HepG2 (cell line): ENCODE results near the gene TRIM67. TPM values are rescaled to one million over a fixed set of nuclear protein-coding genes. Genes with fewer than 3 reads are reported as not detected.

Source experiments
- ATAC-seq: fragments of 200-7000 bp; cut with Tn5 transposase; 3 replicates; pipeline ENCODE4 v1.9.1; 2020; ENCODE audit warnings: mild to moderate bottlenecking, moderate library complexity
- BruUV-seq: library from RNA; stranded (reverse); fragments of 400-500 nt; replicated peaks from 2 replicates; lab custom pipeline; 2021; lab: Mats Ljungman, UMichigan
- CTCF ChIA-PET: fragments of 300-600 bp; formaldehyde crosslinking; extraction: SDS; loops from one replicate; lab custom pipeline; 2021; ENCODE audit warnings: low total read pairs, inconsistent platforms, low intra/inter-chr PET ratio; lab: Yijun Ruan, JAX
- POLR2A ChIA-PET: fragments of 350-600 bp; sonication (Branson Sonifier 250); formaldehyde crosslinking; loops from one replicate; lab custom pipeline; 2020; ENCODE audit warnings: antibody characterized with exemption, inconsistent platforms; lab: Yijun Ruan, JAX
- DNase-seq: peaks from one replicate; pipeline ENCODE4 v3.0.0-alpha.2; 2015; ENCODE audit warnings: low spot score
- FAIRE-seq: peaks from 3 replicates; lab custom pipeline; 2011; peaks lifted over from hg19 to GRCh38; lab: Jason Lieb, UNC
- H2AFZ ChIP-seq: one replicate; pipeline ENCODE4 v1.6.1; 2011; ENCODE audit warnings: low read length, inconsistent platforms
- H3K27ac ChIP-seq: fragments of 300-600 bp; 3 replicates; pipeline ENCODE4 v1.8.0; 2011; ENCODE audit warnings: mixed run types, mild to moderate bottlenecking, mixed read lengths, low read length, inconsistent platforms; ENCODE audit not compliant: insufficient read depth; ENCODE audit errors: extremely low read length
- H3K27me3 ChIP-seq, 2 experiments: fragments of 200-600 bp in 1 of 2; 2 replicates in 1 of 2; 3 replicates in 1 of 2; pipeline versions ENCODE4 v1.6.0 to v1.8.0; 2011; ENCODE audit warnings: low read length in 2 of 2, mild to moderate bottlenecking in 2 of 2, moderate library complexity in 2 of 2, inconsistent platforms in 1 of 2; ENCODE audit not compliant: insufficient read depth in 2 of 2, control insufficient read depth in 1 of 2
- H3K36me3 ChIP-seq, 2 experiments: fragments of 200-600 bp in 1 of 2; replicated peaks in 1 of 2; 2 replicates in 1 of 2; 3 replicates in 1 of 2; pipeline versions ENCODE4 v1.5.1 to v1.8.0; 2011; ENCODE audit warnings: low read length in 2 of 2, inconsistent platforms in 1 of 2; ENCODE audit not compliant: insufficient read depth in 2 of 2, control insufficient read depth in 1 of 2
- H3K4me1 ChIP-seq: 2 replicates; pipeline ENCODE4 v1.5.1; 2012; ENCODE audit warnings: low read length, inconsistent platforms; ENCODE audit not compliant: insufficient read depth
- H3K4me2 ChIP-seq: 2 replicates; pipeline ENCODE4 v1.6.0; 2011; ENCODE audit warnings: low read depth, low read length, inconsistent platforms
- H3K4me3 ChIP-seq, 3 experiments: fragments of 200-600 bp in 1 of 3; sonication (generic), shearing (Covaris generic) in 1 of 3; replicated peaks in 1 of 3; 2 replicates each; pipeline ENCODE4 v1.5.1; 2011 to 2016; ENCODE audit warnings: low read length in 3 of 3, inconsistent platforms in 2 of 3, low read depth in 2 of 3, mild to moderate bottlenecking in 2 of 3, control low read depth in 1 of 3, mixed read lengths in 1 of 3; ENCODE audit not compliant: insufficient read depth in 1 of 3
- H3K79me2 ChIP-seq: one replicate; pipeline ENCODE4 v1.6.1; 2011; ENCODE audit warnings: low read length, inconsistent platforms; ENCODE audit not compliant: insufficient read depth
- H3K9ac ChIP-seq: 2 replicates; pipeline ENCODE4 v1.6.0; 2011; ENCODE audit warnings: mild to moderate bottlenecking, low read depth, low read length, inconsistent platforms; ENCODE audit not compliant: insufficient read depth
- H3K9me3 ChIP-seq: 2 replicates; pipeline ENCODE4 v1.5.1; 2012; ENCODE audit warnings: mild to moderate bottlenecking, low read length
- H4K20me1 ChIP-seq: 2 replicates; pipeline ENCODE4 v1.6.0; 2011; ENCODE audit warnings: inconsistent platforms, mild to moderate bottlenecking, low read length, moderate library complexity; ENCODE audit not compliant: insufficient read depth
- AGO2 ChIP-seq: fragments of 200-400 bp; formaldehyde crosslinking; optimal IDR thresholded peaks from 2 replicates; pipeline ENCODE3; 2017; ENCODE audit warnings: mild to moderate bottlenecking, low read depth, low read length, moderate library complexity
- CBX1 ChIP-seq: IDR thresholded peaks from one replicate; pipeline ENCODE4 v1.6.1; 2016; ENCODE audit warnings: antibody characterized with exemption, low read depth
- GATAD2A ChIP-seq: IDR thresholded peaks from 2 replicates; pipeline ENCODE4 v1.6.1; 2016
- HES4 ChIP-seq: sonication (generic); formaldehyde crosslinking; IDR thresholded peaks from 2 replicates; pipeline ENCODE4 v1.9.0; 2021; ENCODE audit warnings: mild to moderate bottlenecking, missing genetic modification reagents, borderline replicate concordance
- HMGXB3 ChIP-seq: sonication (generic); formaldehyde crosslinking; IDR thresholded peaks from 2 replicates; pipeline ENCODE4 v1.4.0; 2020; ENCODE audit warnings: missing genetic modification reagents, borderline replicate concordance
- ISX ChIP-seq: sonication (generic); formaldehyde crosslinking; conservative IDR thresholded peaks from 2 replicates; pipeline ENCODE4 v1.5.0; 2020; ENCODE audit warnings: missing genetic modification reagents
- KAT2B ChIP-seq: fragments of 150-350 bp; IDR thresholded peaks from 2 replicates; pipeline ENCODE4 v1.6.1; 2014; ENCODE audit warnings: low read depth, low read length, borderline replicate concordance
- MAZ ChIP-seq, 2 experiments: sonication (generic) in 1 of 2; formaldehyde crosslinking in 1 of 2; IDR thresholded peaks; 2 replicates each; pipeline versions ENCODE4 v1.5.0 to v1.6.1; 2012 to 2020; ENCODE audit warnings: low read depth in 2 of 2, mild to moderate bottlenecking in 2 of 2, borderline replicate concordance in 1 of 2, improper control_type of control experiment in 1 of 2, low read length in 1 of 2, missing genetic modification reagents in 1 of 2, moderate library complexity in 1 of 2
- NBN ChIP-seq: fragments of 450-650 bp; conservative IDR thresholded peaks from 2 replicates; pipeline ENCODE4 v1.6.1; 2017
- NKX3-1 ChIP-seq: sonication (generic); formaldehyde crosslinking; IDR thresholded peaks from 2 replicates; pipeline ENCODE4 v1.5.0; 2020; ENCODE audit warnings: missing genetic modification reagents
- PAWR ChIP-seq: sonication (generic); formaldehyde crosslinking; IDR thresholded peaks from 2 replicates; pipeline ENCODE4 v1.4.0; 2020; ENCODE audit warnings: missing genetic modification reagents, mild to moderate bottlenecking, borderline replicate concordance
- PBX3 ChIP-seq: sonication (generic); formaldehyde crosslinking; IDR thresholded peaks from 2 replicates; pipeline ENCODE4 v1.8.1; 2023; ENCODE audit warnings: missing genetic modification reagents, inconsistent platforms, borderline replicate concordance
- RFX1 ChIP-seq: fragments of 450-650 bp; IDR thresholded peaks from 2 replicates; pipeline ENCODE4 v1.6.1; 2017
- SIX4 ChIP-seq: sonication (generic); formaldehyde crosslinking; IDR thresholded peaks from 2 replicates; pipeline ENCODE4 v1.4.0; 2020; ENCODE audit warnings: missing genetic modification reagents
- ZBTB8A ChIP-seq: sonication (generic); formaldehyde crosslinking; IDR thresholded peaks from 2 replicates; pipeline ENCODE4 v1.4.0; 2020; ENCODE audit warnings: mild to moderate bottlenecking, low read depth, missing genetic modification reagents, borderline replicate concordance
- ZNF589 ChIP-seq: sonication (generic); formaldehyde crosslinking; conservative IDR thresholded peaks from 2 replicates; pipeline ENCODE4 v1.8.0; 2022; ENCODE audit warnings: mild to moderate bottlenecking, moderate library complexity, missing genetic modification reagents
- ZNF652 ChIP-seq: IDR thresholded peaks from 2 replicates; pipeline ENCODE4 v1.6.1; 2016; ENCODE audit warnings: low read depth, borderline replicate concordance
- WGBS: methylation state at CpG from one replicate; pipeline ENCODE4 v1.1.6; 2017; ENCODE audit warnings: low lambda C conversion rate; 5-methylcytosine and 5-hydroxymethylcytosine counted together
- in situ Hi-C: cut with HindIII; loops from 2 replicates; pipeline ENCODE4 v1.10.0; 2017; ENCODE audit warnings: low pct_unique_long_range_greater_than_20kb; ENCODE audit not compliant: extremely low pct_ligation_motif_present
- intact Hi-C: fragments of 100-400 bp; cut with micrococcal nuclease; formaldehyde crosslinking; loops from one replicate; pipeline ENCODE4 v1.10.0; 2022; ENCODE audit not compliant: unreplicated experiment
- polyA plus RNA-seq, 8 experiments: library from polyadenylated mRNA; depleted of rRNA in 3 of 8; stranded (reverse) in 7 of 8; unstranded in 1 of 8; fragments of >200 nt; fragmentation: Illumina TruSeq in 4 of 8; extraction: Trizol in 4 of 8; gene quantifications; 2 replicates each; pipeline versions ENCODE4 v1.2.1 to v1.2.3, GENCODE V29; 2011 to 2016; ENCODE audit warnings: low read depth in 4 of 8, missing spikeins in 1 of 8, mixed read lengths in 1 of 8; ENCODE audit not compliant: insufficient read depth in 1 of 8
- total RNA-seq, 5 experiments: library from RNA; depleted of rRNA; stranded (reverse); fragments of >200 nt; fragmentation: Illumina TruSeq; extraction: Trizol; gene quantifications; 2 replicates each; pipeline ENCODE4 v1.2.3, GENCODE V29; 2016; ENCODE audit warnings: low read depth in 1 of 5
- TF ChIP-seq, protein P1 (sequence below): sonication (generic); formaldehyde crosslinking; IDR thresholded peaks from 2 replicates; pipeline ENCODE4 v1.4.0; 2020; ENCODE audit warnings: missing genetic modification reagents, low read depth, mild to moderate bottlenecking, borderline replicate concordance
- TF ChIP-seq, protein P2 (sequence below): sonication (generic); formaldehyde crosslinking; IDR thresholded peaks from 2 replicates; pipeline ENCODE4 v1.8.0; 2022; ENCODE audit warnings: mild to moderate bottlenecking, missing genetic modification reagents, moderate library complexity

The TRIM67 gene
- total and polyA plus RNA-seq, 2 of the 13 experiments (the other 11 are each of a cell fraction or from before 2014, with no cell fraction given) = not detected

GRCh38 chr1:231207437-231207836, 45.6 kb downstream of the TRIM67 start:
- H3K4me2 ChIP-seq = no peak overlapping the region
- no TSS peak for BruUV-seq
- no peak overlapping the region for H2AFZ ChIP-seq
- H3K79me2 ChIP-seq = no peaks in the 10 kb centered on the region
- ATAC-seq = no peak
- no peak overlapping the region for H3K9ac ChIP-seq
- 38% methylated on average over 3 of the region's 3 CpGs for WGBS
- TF ChIP-seq PAWR (CRISPR knock-in tag) (no peak), HMGXB3 (CRISPR knock-in tag) (no peak), SIX4 (CRISPR knock-in tag) (no peak), RFX1 (no peak), ZBTB8A (no peak), KAT2B (no peak), GATAD2A (CRISPR knock-in tag) (no peak), PBX3 (CRISPR knock-in tag) (no peak), ZNF652 (no peak), CBX1 (no peak), HES4 (CRISPR knock-in tag) (no peak), ZNF589 (no peak), ISX (CRISPR knock-in tag) (no peak), NKX3-1 (CRISPR knock-in tag) (no peak), AGO2 (no peak), NBN (no peak), MAZ (IDR thresholded peaks at IDR 0.05; ENCODE audit: borderline replicate concordance, low read depth, low read length) (no peak), MAZ (CRISPR knock-in tag; IDR thresholded peaks at IDR 0.05; ENCODE audit: low read depth) (no peak)
- TF ChIP-seq, protein P1, sequence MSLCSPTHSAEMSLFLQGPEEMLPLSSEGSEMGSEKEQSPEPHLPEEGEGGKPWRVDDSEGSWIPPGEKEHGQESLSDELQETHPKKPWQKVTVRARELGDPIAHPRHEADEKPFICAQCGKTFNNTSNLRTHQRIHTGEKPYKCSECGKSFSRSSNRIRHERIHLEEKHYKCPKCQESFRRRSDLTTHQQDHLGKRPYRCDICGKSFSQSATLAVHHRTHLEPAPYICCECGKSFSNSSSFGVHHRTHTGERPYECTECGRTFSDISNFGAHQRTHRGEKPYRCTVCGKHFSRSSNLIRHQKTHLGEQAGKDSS (CRISPR knock-in tag) = no peak
- TF ChIP-seq, protein P2, sequence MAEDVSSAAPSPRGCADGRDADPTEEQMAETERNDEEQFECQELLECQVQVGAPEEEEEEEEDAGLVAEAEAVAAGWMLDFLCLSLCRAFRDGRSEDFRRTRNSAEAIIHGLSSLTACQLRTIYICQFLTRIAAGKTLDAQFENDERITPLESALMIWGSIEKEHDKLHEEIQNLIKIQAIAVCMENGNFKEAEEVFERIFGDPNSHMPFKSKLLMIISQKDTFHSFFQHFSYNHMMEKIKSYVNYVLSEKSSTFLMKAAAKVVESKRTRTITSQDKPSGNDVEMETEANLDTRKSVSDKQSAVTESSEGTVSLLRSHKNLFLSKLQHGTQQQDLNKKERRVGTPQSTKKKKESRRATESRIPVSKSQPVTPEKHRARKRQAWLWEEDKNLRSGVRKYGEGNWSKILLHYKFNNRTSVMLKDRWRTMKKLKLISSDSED (CRISPR knock-in tag) = no peak
- DNase-seq = no peak
- H3K27me3 ChIP-seq = peaks cover 0 to 10% of the 10 kb centered on the region in 2 experiments; a peak in 2 of 5 replicates
- no peaks in the 10 kb centered on the region for H4K20me1 ChIP-seq
- in situ Hi-C loops = loop anchor here (25.0 kb wide), 2 partner anchors 420 to 570 kb away; partner anchors contain the start of gene COG2
- H3K4me1 ChIP-seq = peaks cover 39% of the 10 kb centered on the region
- no peaks in the 10 kb centered on the region for H3K9me3 ChIP-seq
- no peak overlapping the region for H3K4me3 ChIP-seq
- CTCF ChIA-PET = no interaction called here
- intact Hi-C loops = no loop called here
- POLR2A ChIA-PET = no interaction called here
- FAIRE-seq = no peak
- H3K27ac ChIP-seq = no peak overlapping the region
- H3K36me3 ChIP-seq = no peaks in the 10 kb centered on the region
